ENCODE measurements around the gene SIRT5. TPM values are rescaled to one million over a fixed set of nuclear protein-coding genes. Genes with fewer than 3 reads are reported as not detected.
A peak's percentile ranks its signal among the peaks of the same experiment; 100 is the strongest.

Gene SIRT5
- polyA plus RNA-seq (8.1 to 9.1 TPM (median 8.6 TPM) in 3 replicates), polyA minus RNA-seq (3.3 to 5.0 TPM (median 4.6 TPM) in 3 replicates)
- 2.9 TPM for polyA plus RNA-seq (2011; ENCODE audit: low read depth)
- polyA plus RNA-seq (2011; cell fraction: cytosol; rRNA removed): 7.4 and 15.7 TPM in 2 replicates
- 14.0 and 15.6 TPM in 2 replicates for polyA plus RNA-seq (2011; cell fraction: nucleus; rRNA removed)
- 6.1 and 7.3 TPM in 2 replicates for polyA plus RNA-seq (2012; ENCODE audit: low replicate concordance)
- 7.3 TPM for polyA minus RNA-seq (2011; cell fraction: cytosol; rRNA and poly(A)+ RNA removed)
- polyA minus RNA-seq (2011; cell fraction: nucleus; rRNA and poly(A)+ RNA removed): 3.5 and 5.4 TPM in 2 replicates

DNA sequence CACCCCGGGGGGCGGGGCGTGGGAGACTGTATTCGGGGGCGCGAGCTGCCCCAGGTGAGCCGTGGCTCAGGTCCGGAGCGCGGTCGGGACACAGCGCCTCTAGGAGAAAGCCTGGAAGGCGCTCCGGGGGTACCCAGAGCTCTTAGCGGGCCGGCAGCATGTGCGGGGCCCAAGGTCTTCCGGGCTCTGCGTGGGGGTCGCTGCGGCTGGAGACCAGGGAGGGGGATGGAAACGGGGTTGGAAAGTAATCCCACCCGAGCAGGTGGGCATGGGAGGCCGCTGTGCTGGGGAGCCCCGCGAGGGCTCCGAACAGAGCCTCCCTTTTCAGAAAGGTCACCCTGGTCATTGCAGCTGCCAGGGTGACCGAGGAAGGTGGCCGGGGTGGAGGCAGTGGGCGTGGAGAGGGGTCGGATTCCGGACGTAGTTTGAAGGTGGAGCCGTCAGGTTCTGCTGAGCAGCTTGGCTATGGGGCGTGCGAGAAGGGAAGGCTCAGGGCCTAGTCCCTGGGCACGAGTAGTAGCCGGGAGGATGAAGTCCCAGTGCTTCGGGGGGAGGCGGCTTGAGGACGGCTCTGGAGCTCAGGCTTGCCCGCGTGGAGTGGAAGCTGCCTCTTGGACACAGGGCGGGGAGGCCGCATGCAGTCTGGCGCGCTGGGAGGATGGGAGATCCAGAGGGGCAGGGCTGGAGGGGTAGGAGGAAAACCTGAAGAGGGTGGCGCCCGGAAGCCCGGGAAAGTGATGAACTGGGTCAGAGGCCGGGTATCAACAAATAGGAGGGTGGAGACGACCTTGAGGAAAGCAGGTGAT lies at the start of gene SIRT5:
TSS of gene SIRT5 (plus strand) at position 31 of the 806 bp plus-strand sequence. CDS start 9,510 bp downstream, outside the sequence.
- dilution Hi-C loops (cut with MboI; ENCODE audit: extremely low pct_ligation_motif_present, low sequenced_read_pairs): no loop called here
- Histone ChIP-seq H3K4me1 (ENCODE audit: control insufficient read depth, extremely low read depth, insufficient read depth, low read length) (peaks cover 8% of the 10 kb centered on the region), H3K9ac (ENCODE audit: control insufficient read depth, extremely low read depth, insufficient read depth, low read length) (peak within 1 kb of the TSS; percentile 93), H3K4me2 (ENCODE audit: control insufficient read depth, extremely low read depth, insufficient read depth, low read depth, low read length) (peak within 1 kb of the TSS; percentile 83), H3K36me3 (ENCODE audit: control insufficient read depth in 2 of 2, extremely low read depth in 1 of 2, insufficient read depth in 2 of 2, low read length in 2 of 2) (peaks cover 1% of the 10 kb centered on the region in 2 experiments), H3K27ac (ENCODE audit: control insufficient read depth, insufficient read depth, low read length) (peak within 1 kb of the TSS; percentile 92), H3K4me3 (ENCODE audit: control insufficient read depth in 2 of 3, extremely low read depth in 1 of 3, insufficient read depth in 2 of 3, low read depth in 1 of 3, low read length in 3 of 3) (peak within 1 kb of the TSS; percentile 68 to 87 (median 71)), H3K27me3 (ENCODE audit: control insufficient read depth, extremely low read depth, insufficient read depth, low read length) (no peaks in the 10 kb centered on the region), H3K9me3 (ENCODE audit: control insufficient read depth, low read depth, low read length) (no peaks in the 10 kb centered on the region), H3K9me1 (ENCODE audit: control insufficient read depth, extremely low read depth, insufficient read depth, low read length) (no peaks in the 10 kb centered on the region), H2AFZ (ENCODE audit: control insufficient read depth, low read length) (peak within 1 kb of the TSS; percentile 92), H4K20me1 (ENCODE audit: control insufficient read depth, extremely low read depth, insufficient read depth, low read length) (no peaks in the 10 kb centered on the region), H3K79me2 (ENCODE audit: control insufficient read depth, insufficient read depth, low read length) (no peaks in the 10 kb centered on the region)
- FAIRE-seq (peak; percentile 76), DNase-seq (ENCODE audit: low read depth, low spot score) (peak; percentile 59)
- TF ChIP-seq CTCF (optimal IDR thresholded peaks at IDR 0.05 in 1 of 3, IDR thresholded peaks at IDR 0.05 in 1 of 3, conservative IDR thresholded peaks at IDR 0.05 in 1 of 3; ENCODE audit: extremely low read depth in 1 of 3, insufficient read depth in 2 of 3, low read length in 3 of 3): no peak
- no peak for TF ChIP-seq EZH2 (IDR thresholded peaks at IDR 0.05; ENCODE audit: low read length)

- Histone ChIP-seq H3K27ac (ENCODE audit: control insufficient read depth, insufficient read depth, low read length) (no peak overlapping the region), H3K9ac (ENCODE audit: control insufficient read depth, extremely low read depth, insufficient read depth, low read length) (no peak overlapping the region), H3K9me3 (ENCODE audit: control insufficient read depth, low read depth, low read length) (no peaks in the 10 kb centered on the region), H3K9me1 (ENCODE audit: control insufficient read depth, extremely low read depth, insufficient read depth, low read length) (no peaks in the 10 kb centered on the region), H2AFZ (ENCODE audit: control insufficient read depth, low read length) (no peak overlapping the region), H3K79me2 (ENCODE audit: control insufficient read depth, insufficient read depth, low read length) (no peaks in the 10 kb centered on the region), H4K20me1 (ENCODE audit: control insufficient read depth, extremely low read depth, insufficient read depth, low read length) (no peaks in the 10 kb centered on the region), H3K4me2 (ENCODE audit: control insufficient read depth, extremely low read depth, insufficient read depth, low read depth, low read length) (no peak overlapping the region), H3K36me3 (ENCODE audit: control insufficient read depth in 2 of 2, extremely low read depth in 1 of 2, insufficient read depth in 2 of 2, low read length in 2 of 2) (no peaks in the 10 kb centered on the region), H3K4me3 (ENCODE audit: control insufficient read depth in 2 of 3, extremely low read depth in 1 of 3, insufficient read depth in 2 of 3, low read depth in 1 of 3, low read length in 3 of 3) (no peak overlapping the region), H3K27me3 (ENCODE audit: control insufficient read depth, extremely low read depth, insufficient read depth, low read length) (no peaks in the 10 kb centered on the region), H3K4me1 (ENCODE audit: control insufficient read depth, extremely low read depth, insufficient read depth, low read length) (peaks cover 13% of the 10 kb centered on the region)
- DNase-seq (ENCODE audit: low read depth, low spot score) (no peak), FAIRE-seq (no peak)
- dilution Hi-C loops (cut with MboI; ENCODE audit: extremely low pct_ligation_motif_present, low sequenced_read_pairs): no loop called here
- TF ChIP-seq EZH2 (IDR thresholded peaks at IDR 0.05; ENCODE audit: low read length): no peak
- no peak for TF ChIP-seq CTCF (optimal IDR thresholded peaks at IDR 0.05 in 1 of 3, IDR thresholded peaks at IDR 0.05 in 1 of 3, conservative IDR thresholded peaks at IDR 0.05 in 1 of 3; ENCODE audit: extremely low read depth in 1 of 3, insufficient read depth in 2 of 3, low read length in 3 of 3)
Measured at GRCh38 chr6:13524801-13525508, 49.4 kb upstream of the SIRT5 start.
